PC-3 (cell line): Measurements from ENCODE around the gene PTAFR. TPM values are rescaled to one million over a fixed set of nuclear protein-coding genes. Genes with fewer than 3 reads are reported as not detected.

Experiments used
- ATAC-seq: fragments of 200-7000 bp; cut with Tn5 transposase; 2 replicates; pipeline ENCODE4 v1.9.1; 2020; ENCODE audit warnings: mild to moderate bottlenecking, moderate library complexity
- BruUV-seq: library from RNA; stranded (reverse); fragments of 400-500 nt; replicated peaks from 2 replicates; lab custom pipeline; 2021; lab: Mats Ljungman, UMichigan
- CTCF ChIA-PET: fragments of 300-600 bp; sonication (Branson Sonifier 250); formaldehyde crosslinking; loops from one replicate; lab custom pipeline; 2022; ENCODE audit warnings: antibody characterized with exemption; lab: Charles Lee
- POLR2A ChIA-PET: fragments of 300-600 bp; sonication (Branson Sonifier 250); formaldehyde crosslinking; loops from one replicate; lab custom pipeline; 2022; ENCODE audit warnings: antibody characterized with exemption; ENCODE audit not compliant: unreplicated experiment; lab: Charles Lee
- DNase-seq: peaks from one replicate; pipeline ENCODE4 v3.0.0-alpha.2; 2015
- H2AFZ ChIP-seq: fragments of 300-600 bp; sonication (generic); 2 replicates; pipeline ENCODE4 v1.6.0; 2016; ENCODE audit warnings: antibody characterized with exemption, low read length
- H3F3A ChIP-seq: fragments of 300-600 bp; sonication (generic); one replicate; pipeline ENCODE4 v1.6.0; 2017; ENCODE audit warnings: antibody characterized with exemption, low read length, control low read depth, mild to moderate bottlenecking; ENCODE audit not compliant: unreplicated experiment
- H3K27ac ChIP-seq: fragments of 300-600 bp; sonication (generic); 2 replicates; pipeline ENCODE4 v1.5.1; 2016; ENCODE audit warnings: mild to moderate bottlenecking, low read length
- H3K27me3 ChIP-seq: fragments of 300-600 bp; sonication (generic); 2 replicates; pipeline ENCODE4 v1.6.1; 2016; ENCODE audit warnings: low read length, mixed read lengths
- H3K36me3 ChIP-seq: fragments of 300-600 bp; sonication (generic); 2 replicates; pipeline ENCODE4 v1.6.1; 2016; ENCODE audit warnings: low read depth, mixed run types, low read length, mixed read lengths
- H3K4me1 ChIP-seq: fragments of 300-600 bp; sonication (generic); 2 replicates; pipeline ENCODE4 v1.5.1; 2016; ENCODE audit warnings: low read length; ENCODE audit not compliant: insufficient read depth
- H3K4me2 ChIP-seq: fragments of 300-600 bp; sonication (generic); 2 replicates; pipeline ENCODE4 v1.6.0; 2016; ENCODE audit warnings: low read length
- H3K4me3 ChIP-seq: fragments of 300-600 bp; sonication (generic); 2 replicates; pipeline ENCODE4 v1.5.1; 2016; ENCODE audit warnings: mild to moderate bottlenecking, low read length, mixed read lengths
- H3K79me2 ChIP-seq: fragments of 300-600 bp; sonication (generic); 2 replicates; pipeline ENCODE4 v1.6.1; 2017; ENCODE audit warnings: low read length, mixed read lengths
- H3K9ac ChIP-seq: fragments of 300-600 bp; sonication (generic); 2 replicates; pipeline ENCODE4 v1.6.0; 2016; ENCODE audit warnings: mild to moderate bottlenecking, low read length
- H3K9me2 ChIP-seq: fragments of 300-600 bp; sonication (generic); replicated peaks from 2 replicates; pipeline ENCODE4 v1.6.1; 2016; ENCODE audit warnings: mixed run types, low read length, mixed read lengths
- H3K9me3 ChIP-seq: fragments of 300-600 bp; sonication (generic); 2 replicates; pipeline ENCODE4 v1.6.1; 2016; ENCODE audit warnings: low read length, mixed read lengths
- H4K20me1 ChIP-seq: fragments of 300-600 bp; sonication (generic); 2 replicates; pipeline ENCODE4 v1.6.1; 2016; ENCODE audit warnings: low read length, mixed read lengths
- EZH2 ChIP-seq: fragments of 300-600 bp; sonication (generic); IDR thresholded peaks from one replicate; pipeline ENCODE4 v1.6.1; 2017; ENCODE audit warnings: antibody characterized with exemption, mild to moderate bottlenecking, low read length; ENCODE audit not compliant: unreplicated experiment
- EZH2phosphoT487 ChIP-seq: fragments of 300-600 bp; sonication (generic); IDR thresholded peaks from 2 replicates; pipeline ENCODE4 v1.6.1; 2018; ENCODE audit warnings: mild to moderate bottlenecking, antibody characterized with exemption, low read length, borderline replicate concordance
- intact Hi-C: fragments of 100-400 bp; cut with micrococcal nuclease; formaldehyde crosslinking; loops from 2 replicates; pipeline ENCODE4 v1.9.0; 2023
- total RNA-seq: library from RNA; depleted of rRNA; stranded (reverse); fragments of >200 nt; gene quantifications from 2 replicates; pipeline ENCODE4 v1.2.3, GENCODE V29; 2014
- TF ChIP-seq, protein P1 (sequence below): fragments of 300-600 bp; sonication (generic); conservative IDR thresholded peaks from 2 replicates; pipeline ENCODE4 v1.5.1; 2017; ENCODE audit warnings: antibody characterized with exemption, low read depth, mild to moderate bottlenecking, low read length

Gene PTAFR
- total RNA-seq, 1 experiment from 2014 or later = 3.9 TPM

DNA sequence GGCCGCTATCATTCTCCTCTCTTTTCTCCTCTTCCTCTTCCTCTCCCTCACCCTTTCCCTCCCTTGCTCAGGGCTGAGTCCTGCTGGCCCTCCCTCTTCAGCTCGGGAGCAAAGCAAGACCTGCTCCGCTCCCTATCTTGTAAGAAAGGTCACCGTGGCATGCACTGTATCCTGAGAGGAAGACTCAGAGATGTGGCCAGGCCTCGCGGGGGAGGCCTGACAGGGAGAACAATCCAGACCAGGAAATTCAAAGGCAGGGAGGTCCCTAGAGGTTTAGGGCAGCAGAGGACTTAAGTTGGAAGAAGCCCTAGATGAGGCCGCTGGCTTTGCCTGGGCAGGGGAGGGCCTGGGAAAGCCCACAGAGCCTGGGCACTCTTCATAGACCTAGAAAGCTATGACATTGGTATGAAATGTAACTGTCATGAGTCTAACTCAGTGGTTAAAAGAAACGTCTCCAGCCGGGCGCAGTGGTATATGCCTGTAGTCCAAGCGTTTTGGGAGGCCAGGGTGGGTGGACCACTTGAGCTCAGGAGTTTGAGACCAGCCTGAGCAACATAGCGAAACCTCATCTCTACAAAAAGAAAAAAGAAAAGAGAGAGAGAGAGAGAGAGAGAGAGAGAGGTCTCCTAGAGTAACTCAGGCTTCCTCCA lies 14.6 kb upstream of the PTAFR start:
- no peak overlapping the region for H2AFZ ChIP-seq
- H3K79me2 ChIP-seq = no peaks in the 10 kb centered on the region
- ATAC-seq (no peak), DNase-seq (no peak)
- TF ChIP-seq, protein P1, sequence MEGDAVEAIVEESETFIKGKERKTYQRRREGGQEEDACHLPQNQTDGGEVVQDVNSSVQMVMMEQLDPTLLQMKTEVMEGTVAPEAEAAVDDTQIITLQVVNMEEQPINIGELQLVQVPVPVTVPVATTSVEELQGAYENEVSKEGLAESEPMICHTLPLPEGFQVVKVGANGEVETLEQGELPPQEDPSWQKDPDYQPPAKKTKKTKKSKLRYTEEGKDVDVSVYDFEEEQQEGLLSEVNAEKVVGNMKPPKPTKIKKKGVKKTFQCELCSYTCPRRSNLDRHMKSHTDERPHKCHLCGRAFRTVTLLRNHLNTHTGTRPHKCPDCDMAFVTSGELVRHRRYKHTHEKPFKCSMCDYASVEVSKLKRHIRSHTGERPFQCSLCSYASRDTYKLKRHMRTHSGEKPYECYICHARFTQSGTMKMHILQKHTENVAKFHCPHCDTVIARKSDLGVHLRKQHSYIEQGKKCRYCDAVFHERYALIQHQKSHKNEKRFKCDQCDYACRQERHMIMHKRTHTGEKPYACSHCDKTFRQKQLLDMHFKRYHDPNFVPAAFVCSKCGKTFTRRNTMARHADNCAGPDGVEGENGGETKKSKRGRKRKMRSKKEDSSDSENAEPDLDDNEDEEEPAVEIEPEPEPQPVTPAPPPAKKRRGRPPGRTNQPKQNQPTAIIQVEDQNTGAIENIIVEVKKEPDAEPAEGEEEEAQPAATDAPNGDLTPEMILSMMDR = no peak
- TF ChIP-seq EZH2phosphoT487 (no peak), EZH2 (no peak)
- H4K20me1 ChIP-seq = no peaks in the 10 kb centered on the region
- no peak overlapping the region for H3K4me2 ChIP-seq
- BruUV-seq = no TSS peak
- H3K4me3 ChIP-seq = no peak overlapping the region
- no peaks in the 10 kb centered on the region for H3K9me2 ChIP-seq
- ChIA-PET POLR2A (interaction anchor here (0.7 kb wide), 1 partner anchor 30 kb away, joined by 8 read pairs; no protein-coding TSS in a partner anchor), CTCF (no interaction called here)
- no peak overlapping the region for H3K9ac ChIP-seq
- no peaks in the 10 kb centered on the region for H3F3A ChIP-seq
- no peaks in the 10 kb centered on the region for H3K27me3 ChIP-seq
- no peak overlapping the region for H3K27ac ChIP-seq
- no peaks in the 10 kb centered on the region for H3K9me3 ChIP-seq
- H3K36me3 ChIP-seq = no peaks in the 10 kb centered on the region
- H3K4me1 ChIP-seq = peaks cover 20% of the 10 kb centered on the region
- intact Hi-C loops = no loop called here

DNA sequence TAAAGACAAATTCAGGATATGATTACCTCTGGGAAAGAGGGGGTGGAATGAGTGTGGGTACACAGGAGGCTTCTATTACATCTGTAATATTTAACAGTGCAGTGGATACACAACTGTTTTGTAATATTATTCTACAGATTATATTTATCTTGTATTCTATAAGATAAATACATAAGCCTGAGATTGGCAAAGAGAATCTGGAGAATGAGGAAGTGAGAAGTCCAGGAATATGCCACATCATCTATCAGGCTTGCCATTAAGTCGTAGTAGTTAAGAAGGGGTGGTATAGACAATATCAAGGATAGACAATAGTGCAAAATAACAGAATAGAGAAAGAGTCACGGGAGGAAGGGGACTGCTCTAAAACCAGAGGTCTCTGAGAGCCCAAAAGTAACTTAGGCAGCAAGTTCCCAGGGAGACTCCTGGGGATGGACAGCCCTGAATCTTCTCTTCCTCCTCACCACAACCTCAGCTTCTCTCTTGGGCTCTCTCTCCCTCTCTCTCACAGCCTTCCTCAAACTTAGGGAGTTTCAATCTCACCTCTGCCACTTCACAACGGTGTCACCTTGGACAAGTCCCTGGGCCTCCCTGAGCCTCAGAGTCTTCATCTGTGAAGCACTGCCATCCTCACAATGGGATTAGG lies 14.0 kb upstream of the PTAFR start:
- Histone ChIP-seq H3K36me3 (no peaks in the 10 kb centered on the region), H3K9me2 (no peaks in the 10 kb centered on the region), H3K79me2 (no peaks in the 10 kb centered on the region), H3K4me1 (peaks cover 20% of the 10 kb centered on the region), H3K4me3 (no peak overlapping the region), H4K20me1 (no peaks in the 10 kb centered on the region), H3K27me3 (no peaks in the 10 kb centered on the region), H2AFZ (no peak overlapping the region), H3K27ac (no peak overlapping the region), H3F3A (no peaks in the 10 kb centered on the region), H3K9me3 (no peaks in the 10 kb centered on the region), H3K9ac (no peak overlapping the region), H3K4me2 (0 out of 2 replicates have a peak overlapping the region, but pooled peaks have one; percentile 8)
- ATAC-seq (no peak), DNase-seq (peak; percentile 24)
- CTCF ChIA-PET = no interaction called here
- POLR2A ChIA-PET = no interaction called here
- no TSS peak for BruUV-seq
- TF ChIP-seq, protein P1 = no peak
- intact Hi-C loops = no loop called here

DNA sequence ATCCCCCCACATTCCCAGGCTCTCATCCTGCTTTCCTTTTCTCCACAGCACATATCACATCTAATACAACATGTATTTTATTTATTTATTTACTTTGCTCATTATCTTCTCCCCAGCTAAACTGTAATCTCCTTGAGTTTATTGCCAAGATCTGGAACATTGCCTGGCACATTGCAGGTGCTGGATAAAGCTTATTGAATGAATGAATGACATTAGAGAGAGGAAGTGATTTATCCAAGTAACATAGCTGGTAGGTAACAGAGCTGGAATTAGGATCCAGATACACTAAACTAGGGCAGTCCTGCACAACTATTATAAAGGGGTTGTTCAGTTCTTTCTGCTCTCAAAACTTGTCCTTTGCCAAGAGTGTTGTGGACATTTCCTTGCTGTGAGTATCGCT lies 8.6 kb upstream of the PTAFR start:
- CTCF ChIA-PET = no interaction called here
- BruUV-seq = no TSS peak
- Histone ChIP-seq H3K9me3 (no peaks in the 10 kb centered on the region), H3K9me2 (no peaks in the 10 kb centered on the region), H3K9ac (no peak overlapping the region), H2AFZ (no peak overlapping the region), H3K4me2 (no peak overlapping the region), H3K27me3 (no peaks in the 10 kb centered on the region), H3K79me2 (no peaks in the 10 kb centered on the region), H3K27ac (no peak overlapping the region), H3K36me3 (no peaks in the 10 kb centered on the region), H4K20me1 (no peaks in the 10 kb centered on the region), H3F3A (no peaks in the 10 kb centered on the region), H3K4me1 (no peaks in the 10 kb centered on the region), H3K4me3 (no peak overlapping the region)
- POLR2A ChIA-PET = no interaction called here
- intact Hi-C loops = no loop called here
- no peak for TF ChIP-seq EZH2phosphoT487
- no peak for TF ChIP-seq EZH2
- TF ChIP-seq, protein P1 = no peak
- ATAC-seq = no peak
- no peak for DNase-seq
